Epithelial cell of esophagus (primary cell): Measurements from ENCODE around the gene FITM1.

Experiments used
- DNase-seq: peaks from one replicate; pipeline ENCODE4 v3.0.0; 2010; ENCODE audit warnings: low read depth
- H3K4me3 ChIP-seq: 2 replicates; pipeline ENCODE4 v1.5.1; 2011; ENCODE audit warnings: mild to moderate bottlenecking, low read length, control low read depth
- TF ChIP-seq, protein P1 (sequence below): IDR thresholded peaks from 2 replicates; pipeline ENCODE4 v1.5.1; 2011; ENCODE audit warnings: low read depth, mild to moderate bottlenecking, low read length, control low read depth, inconsistent platforms; ENCODE audit not compliant: insufficient read depth; ENCODE audit errors: missing control alignments

Gene FITM1

DNA sequence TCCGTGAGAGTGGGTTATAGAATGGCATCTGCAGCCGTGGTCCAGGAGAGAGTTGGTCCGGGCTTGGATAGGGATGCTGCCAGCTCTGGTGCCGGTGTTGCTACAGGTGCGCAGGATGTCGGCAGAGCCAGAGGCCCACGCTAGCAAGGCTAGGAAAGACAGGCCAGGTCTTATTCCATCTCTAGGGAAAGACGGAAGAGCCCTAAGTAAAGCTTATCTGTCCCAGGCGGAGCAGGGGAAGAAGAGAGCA is 5.0 kb downstream of the FITM1 start:
- H3K4me3 ChIP-seq, result peak overlapping the region; percentile 69
- no peak for DNase-seq
- TF ChIP-seq, protein P1, sequence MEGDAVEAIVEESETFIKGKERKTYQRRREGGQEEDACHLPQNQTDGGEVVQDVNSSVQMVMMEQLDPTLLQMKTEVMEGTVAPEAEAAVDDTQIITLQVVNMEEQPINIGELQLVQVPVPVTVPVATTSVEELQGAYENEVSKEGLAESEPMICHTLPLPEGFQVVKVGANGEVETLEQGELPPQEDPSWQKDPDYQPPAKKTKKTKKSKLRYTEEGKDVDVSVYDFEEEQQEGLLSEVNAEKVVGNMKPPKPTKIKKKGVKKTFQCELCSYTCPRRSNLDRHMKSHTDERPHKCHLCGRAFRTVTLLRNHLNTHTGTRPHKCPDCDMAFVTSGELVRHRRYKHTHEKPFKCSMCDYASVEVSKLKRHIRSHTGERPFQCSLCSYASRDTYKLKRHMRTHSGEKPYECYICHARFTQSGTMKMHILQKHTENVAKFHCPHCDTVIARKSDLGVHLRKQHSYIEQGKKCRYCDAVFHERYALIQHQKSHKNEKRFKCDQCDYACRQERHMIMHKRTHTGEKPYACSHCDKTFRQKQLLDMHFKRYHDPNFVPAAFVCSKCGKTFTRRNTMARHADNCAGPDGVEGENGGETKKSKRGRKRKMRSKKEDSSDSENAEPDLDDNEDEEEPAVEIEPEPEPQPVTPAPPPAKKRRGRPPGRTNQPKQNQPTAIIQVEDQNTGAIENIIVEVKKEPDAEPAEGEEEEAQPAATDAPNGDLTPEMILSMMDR, result no peak

DNA sequence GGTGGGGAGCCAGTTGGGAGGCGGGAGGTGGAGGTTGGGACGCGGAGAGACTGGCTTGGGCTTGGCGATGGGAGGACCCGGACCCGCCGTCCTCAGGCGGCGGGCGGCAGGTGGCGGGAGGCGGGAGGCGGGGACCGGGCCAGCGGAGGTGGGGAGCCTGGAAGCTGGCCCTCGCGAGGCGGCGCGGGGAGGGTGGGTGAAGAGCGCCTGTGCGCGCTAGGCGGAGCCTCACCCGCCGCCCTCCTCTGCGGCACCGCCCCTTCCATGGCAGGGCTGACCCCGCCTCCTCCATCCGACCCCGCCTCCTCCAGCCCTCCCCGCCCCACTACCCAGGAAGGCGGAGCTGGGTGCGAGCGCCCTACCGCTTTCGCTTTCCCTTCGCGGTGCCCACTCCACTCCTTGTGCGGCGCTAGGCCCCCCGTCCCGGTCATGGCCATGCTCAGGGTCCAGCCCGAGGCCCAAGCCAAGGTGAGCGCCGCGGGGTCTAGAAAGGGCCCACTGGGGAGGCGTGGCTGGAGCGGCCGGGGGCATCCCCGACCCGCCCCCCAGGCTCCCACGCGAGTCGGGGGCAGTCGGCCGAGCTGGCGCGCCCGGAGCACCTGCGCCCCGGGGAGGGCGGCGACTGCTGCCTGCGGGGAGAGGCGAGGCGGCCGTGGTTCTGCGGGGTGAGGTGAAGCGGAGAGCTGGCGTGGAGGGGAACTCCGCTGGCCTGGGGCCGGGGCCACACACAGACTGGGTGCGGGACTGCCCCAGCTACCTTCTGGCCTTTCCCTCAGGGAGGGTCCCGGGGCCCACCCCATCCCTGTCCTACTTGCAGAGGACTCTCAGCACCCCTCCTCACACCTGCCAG is 5.6 kb downstream of the FITM1 start, which contains the start of gene PSME1:
TSS of gene PSME1 (plus strand) at position 361 of the 850 bp plus-strand sequence. CDS start at position 430, 69 bp downstream.
- TF ChIP-seq, protein P1, result no peak
- DNase-seq, result peak; percentile 93
- H3K4me3 ChIP-seq, result peak within 1 kb of the TSS; percentile 69

DNA sequence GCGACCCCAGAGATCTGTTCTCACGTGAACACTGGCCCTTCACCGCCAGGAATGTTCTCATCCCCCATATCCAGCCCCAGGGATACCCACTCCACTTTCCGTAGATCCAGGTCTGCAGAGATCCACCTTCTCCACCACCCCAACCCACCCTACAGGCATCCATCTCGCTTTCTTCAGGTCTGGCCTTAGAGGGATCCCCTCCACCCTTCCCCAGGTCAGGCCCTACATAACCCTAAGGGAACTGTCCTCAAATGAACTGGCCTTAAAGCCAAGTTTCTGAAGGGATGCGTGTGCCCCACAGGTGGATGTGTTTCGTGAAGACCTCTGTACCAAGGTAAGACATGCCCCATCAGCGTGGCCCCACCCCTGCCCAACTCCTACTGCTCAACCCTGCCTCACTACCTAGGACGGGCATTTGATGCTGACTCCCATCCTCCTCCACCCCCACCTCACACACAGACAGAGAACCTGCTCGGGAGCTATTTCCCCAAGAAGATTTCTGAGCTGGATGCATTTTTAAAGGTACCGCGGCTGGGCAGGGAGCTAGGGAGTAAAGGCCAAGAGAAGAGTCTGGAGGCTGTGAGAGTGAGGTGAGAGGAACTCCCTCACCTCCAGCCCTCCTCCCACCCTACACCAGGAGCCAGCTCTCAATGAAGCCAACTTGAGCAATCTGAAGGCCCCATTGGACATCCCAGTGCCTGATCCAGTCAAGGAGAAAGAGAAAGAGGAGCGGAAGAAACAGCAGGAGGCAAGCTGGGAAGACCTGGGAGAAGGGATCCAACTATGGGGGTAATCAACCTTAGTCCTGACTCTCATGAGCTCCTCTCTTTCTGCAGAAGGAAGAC is 6.4 kb downstream of the FITM1 start:
- peak overlapping the region; percentile 69 for H3K4me3 ChIP-seq
- TF ChIP-seq, protein P1, result no peak
- DNase-seq, result no peak

DNA sequence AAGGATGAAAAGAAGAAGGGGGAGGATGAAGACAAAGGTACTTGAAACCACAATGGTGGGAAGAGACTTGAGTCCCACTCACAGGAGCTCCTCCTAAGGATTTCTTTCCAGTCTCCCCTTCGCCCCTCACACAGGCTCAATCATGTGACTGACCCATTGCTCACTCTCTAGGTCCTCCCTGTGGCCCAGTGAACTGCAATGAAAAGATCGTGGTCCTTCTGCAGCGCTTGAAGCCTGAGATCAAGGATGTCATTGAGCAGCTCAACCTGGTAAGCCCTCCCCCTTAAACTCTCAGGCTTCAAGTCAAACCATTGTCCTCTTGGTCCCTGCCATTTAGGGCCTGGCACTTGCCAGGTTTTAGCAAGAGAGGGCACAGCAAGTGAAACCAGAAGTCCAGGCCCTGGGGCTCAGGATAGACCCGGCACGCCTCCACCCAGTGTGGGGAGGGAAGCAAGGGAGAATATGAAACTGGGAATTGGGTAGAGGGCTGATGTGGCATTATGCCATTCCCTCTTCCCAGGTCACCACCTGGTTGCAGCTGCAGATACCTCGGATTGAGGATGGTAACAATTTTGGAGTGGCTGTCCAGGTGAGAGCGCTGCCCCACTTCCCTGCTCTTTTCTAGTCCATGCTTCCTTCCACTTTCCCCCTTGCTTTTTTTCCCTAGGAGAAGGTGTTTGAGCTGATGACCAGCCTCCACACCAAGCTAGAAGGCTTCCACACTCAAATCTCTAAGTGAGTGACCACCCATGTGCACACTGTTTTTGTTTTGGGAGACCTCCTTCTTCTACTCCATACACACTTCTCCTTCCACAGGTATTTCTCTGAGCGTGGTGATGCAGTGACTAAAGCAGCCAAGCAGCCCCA is 7.3 kb downstream of the FITM1 start:
- no peak for DNase-seq
- no peak overlapping the region for H3K4me3 ChIP-seq
- TF ChIP-seq, protein P1, result no peak

DNA sequence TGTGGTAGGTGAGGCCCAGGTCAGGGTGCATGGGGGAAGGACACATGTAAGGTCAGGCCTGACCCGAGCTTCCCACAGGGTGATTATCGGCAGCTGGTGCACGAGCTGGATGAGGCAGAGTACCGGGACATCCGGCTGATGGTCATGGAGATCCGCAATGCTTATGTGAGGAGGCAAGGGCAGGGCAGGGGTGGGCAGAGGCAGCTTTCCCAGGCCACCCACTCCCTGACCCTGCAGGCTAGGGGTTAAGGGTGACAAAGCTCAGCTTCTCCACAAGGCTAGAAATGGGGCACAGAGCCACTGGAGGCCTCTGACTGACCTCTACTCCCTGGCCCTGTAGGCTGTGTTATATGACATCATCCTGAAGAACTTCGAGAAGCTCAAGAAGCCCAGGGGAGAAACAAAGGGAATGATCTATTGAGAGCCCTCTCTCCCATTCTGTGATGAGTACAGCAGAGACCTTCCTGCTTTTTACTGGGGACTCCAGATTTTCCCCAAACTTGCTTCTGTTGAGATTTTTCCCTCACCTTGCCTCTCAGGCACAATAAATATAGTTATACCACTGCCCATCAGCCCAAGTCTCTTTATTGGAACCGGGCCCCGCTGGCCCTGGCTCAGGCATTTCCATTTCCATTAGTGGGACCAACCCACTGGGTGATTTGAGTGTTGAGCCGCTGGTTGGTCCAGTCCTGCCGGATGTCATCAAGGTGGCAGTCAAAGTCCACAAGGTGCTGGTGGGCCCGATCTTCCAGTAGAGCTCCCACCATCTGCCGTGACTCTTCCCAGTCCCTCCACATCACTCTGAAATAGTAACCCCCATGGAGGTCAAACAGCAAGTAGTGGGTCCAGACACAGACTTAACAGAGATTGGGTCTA is 8.2 kb downstream of the FITM1 start:
- no peak overlapping the region for H3K4me3 ChIP-seq
- TF ChIP-seq, protein P1, result no peak
- no peak for DNase-seq
